K562 (cell line): ENCODE results near the gene EIF5B. TPM values are rescaled to one million over a fixed set of nuclear protein-coding genes. Genes with fewer than 3 reads are reported as not detected.

Experiments
- CCNT2 ChIP-seq: IDR thresholded peaks from 2 replicates; pipeline ENCODE4 v1.6.1; 2011; ENCODE audit warnings: borderline replicate concordance, low read depth, mild to moderate bottlenecking, moderate library complexity, mixed read lengths, low read length; ENCODE audit not compliant: insufficient read length; ENCODE audit errors: extremely low read depth
- CREB1 ChIP-seq, 2 experiments: sonication (generic) in 1 of 2; formaldehyde crosslinking in 1 of 2; IDR thresholded peaks; 2 replicates each; pipeline versions ENCODE4 v1.6.1 to v1.8.0; 2012 to 2022; ENCODE audit warnings: inconsistent platforms in 1 of 2, mild to moderate bottlenecking in 1 of 2, missing genetic modification reagents in 1 of 2, moderate library complexity in 1 of 2
- ETV6 ChIP-seq, 3 experiments: fragments of 150-350 bp in 1 of 3; sonication (generic) in 1 of 3; formaldehyde crosslinking in 1 of 3; IDR thresholded peaks; 2 replicates each; pipeline versions ENCODE4 v1.6.1 to v1.8.0; 2014 to 2022; ENCODE audit warnings: borderline replicate concordance in 2 of 3, low read depth in 2 of 3, antibody characterized with exemption in 1 of 3, low read length in 1 of 3, mild to moderate bottlenecking in 1 of 3, missing genetic modification reagents in 1 of 3
- HNRNPLL ChIP-seq: fragments of 200-400 bp; formaldehyde crosslinking; IDR thresholded peaks from 2 replicates; pipeline ENCODE4 v1.6.1; 2017; ENCODE audit warnings: low read length, low read depth, mild to moderate bottlenecking; ENCODE audit not compliant: poor library complexity, severe bottlenecking
- KAT8 ChIP-seq: fragments of 450-650 bp; IDR thresholded peaks from 2 replicates; pipeline ENCODE4 v1.6.1; 2016; ENCODE audit warnings: low read depth, mild to moderate bottlenecking
- KLF16 ChIP-seq: IDR thresholded peaks from 2 replicates; pipeline ENCODE4 v1.6.1; 2016; ENCODE audit warnings: antibody characterized with exemption
- PKNOX1 ChIP-seq: fragments of 450-650 bp; IDR thresholded peaks from 2 replicates; pipeline ENCODE4 v1.6.1; 2016
- PRPF4 ChIP-seq: fragments of 200-400 bp; formaldehyde crosslinking; IDR thresholded peaks from one replicate; pipeline ENCODE4 v1.6.1; 2017; ENCODE audit warnings: low read length, low read depth, mild to moderate bottlenecking; ENCODE audit not compliant: insufficient read depth, poor library complexity, severe bottlenecking
- RCOR1 ChIP-seq, 2 experiments: IDR thresholded peaks; 2 replicates each; pipeline ENCODE4 v1.6.1; 2012; ENCODE audit warnings: low read depth in 2 of 2, low read length in 2 of 2, borderline replicate concordance in 1 of 2, improper control_type of control experiment in 1 of 2
- TCF15 ChIP-seq: fragments of 250-450 bp; sonication (Bioruptor Pico); IDR thresholded peaks from 2 replicates; pipeline ENCODE4 v1.8.0; 2022; ENCODE audit warnings: moderate library complexity, mild to moderate bottlenecking, inconsistent platforms
- THRB ChIP-seq: fragments of 450-650 bp; formaldehyde crosslinking; conservative IDR thresholded peaks from 2 replicates; pipeline ENCODE4 v1.4.0; 2022; ENCODE audit warnings: mild to moderate bottlenecking, missing genetic modification characterization
- UBTF ChIP-seq, 2 experiments: IDR thresholded peaks; 2 replicates each; pipeline ENCODE4 v1.6.1; 2012; ENCODE audit warnings: improper control_type of control experiment in 2 of 2, low read depth in 2 of 2, low read length in 2 of 2, borderline replicate concordance in 1 of 2
- ZFPM2 ChIP-seq: fragments of 250-450 bp; sonication (Bioruptor Pico); IDR thresholded peaks from 2 replicates; pipeline ENCODE4 v1.5.1; 2022; ENCODE audit warnings: mild to moderate bottlenecking
- ZNF398 ChIP-seq: fragments of 250-450 bp; sonication (Bioruptor Pico); IDR thresholded peaks from 2 replicates; pipeline ENCODE4 v1.8.0; 2021; ENCODE audit warnings: moderate library complexity, mild to moderate bottlenecking, inconsistent platforms
- ZNF707 ChIP-seq: fragments of 250-450 bp; sonication (Bioruptor Pico); conservative IDR thresholded peaks from 2 replicates; pipeline ENCODE4 v1.8.0; 2022; ENCODE audit warnings: inconsistent platforms, mild to moderate bottlenecking, moderate library complexity
- polyA plus RNA-seq, 8 experiments: library from polyadenylated mRNA; depleted of rRNA in 4 of 8; stranded (reverse) in 5 of 8; unstranded in 3 of 8; fragments of >200 nt; fragmentation: Nextera tagmentation in 2 of 8; fragmentation: Illumina TruSeq in 1 of 8; extraction: Ambion mirVana in 2 of 8; extraction: Trizol in 1 of 8; gene quantifications; 2 replicates each; pipeline versions ENCODE4 v1.2.1 to v1.2.3, GENCODE V29; 2011 to 2014; ENCODE audit warnings: inconsistent platforms in 1 of 8, missing spikeins in 1 of 8
- total RNA-seq, 7 experiments: library from RNA; depleted of rRNA in 6 of 7; stranded (reverse); fragments of >200 nt in 6 of 7; fragmentation: Illumina TruSeq in 2 of 7; extraction: Trizol in 2 of 7; gene quantifications; 2 replicates each; pipeline versions ENCODE4 v1.2.1 to v1.2.3, GENCODE V29; 2011 to 2021; ENCODE audit warnings: low replicate concordance in 1 of 7

The EIF5B gene
- total and polyA plus RNA-seq, 9 of the 15 experiments (the other 6 are each of a cell fraction or from before 2014, with no cell fraction given) = 26.5 to 143 (median 47.7) TPM

GRCh38 chr2:99337113-99338028, at the start of gene EIF5B (continued):
- TF ChIP-seq CCNT2 (peak; percentile 72), CREB1 (IDR thresholded peaks at IDR 0.05) (peak; percentile 58; the same call in 1 of the 2 replicates), CREB1 (CRISPR knock-in tag; IDR thresholded peaks at IDR 0.05) (peak; percentile 65), KLF16 (no peak), ZFPM2 (CRISPR knock-in tag) (no peak), RCOR1 (IDR thresholded peaks at IDR 0.05; ENCODE audit: borderline replicate concordance in 1 of 2, low read depth in 2 of 2, low read length in 2 of 2) (0 out of 4 replicates have a peak, but pooled peaks of 1 of the 2 experiments have one; percentile 20), TCF15 (no peak), ZNF398 (CRISPR knock-in tag) (no peak), UBTF (IDR thresholded peaks at IDR 0.05; ENCODE audit: borderline replicate concordance in 1 of 2, low read depth in 2 of 2, low read length in 2 of 2) (peak; percentile 53 to 72; a peak in 3 of 4 replicates), THRB (CRISPR knock-in tag) (peak; percentile 71; the same call in 1 of the 2 replicates), KAT8 (no peak), ZNF707 (no peak), PKNOX1 (peak; percentile 64), ETV6 (IDR thresholded peaks at IDR 0.05; ENCODE audit: borderline replicate concordance in 1 of 2, low read depth in 2 of 2, low read length in 1 of 2) (no peak), ETV6 (CRISPR knock-in tag; IDR thresholded peaks at IDR 0.05; ENCODE audit: borderline replicate concordance) (0 out of 2 replicates have a peak, but pooled peaks have one; percentile 50), HNRNPLL (peak; percentile 34), PRPF4 (no peak)
